Activated naive CD4-positive, alpha-beta T cell treated with anti-CD3 and anti-CD28 coated beads for 36 hours (primary cell): ENCODE results near the gene HAND1. TPM values are rescaled to one million over a fixed set of nuclear protein-coding genes. Genes with fewer than 3 reads are reported as not detected.

Experiments used
- total RNA-seq, 2 experiments: library from RNA; stranded (reverse); gene quantifications; one replicate each; pipeline ENCODE4 v1.2.3, GENCODE V29; 2021

Gene HAND1
- total RNA-seq, 2 experiments from 2014 or later = not detected

Other genes starting within 250 kb of the HAND1 start
- gene SAP30L, start 32.2 kb downstream of the HAND1 start, total RNA-seq = 10 to 100 TPM; 29.3 to 30.3 TPM